GM18517 (cell line): ENCODE measurements around the gene MYLK2.

Source experiments
- ATAC-seq: cut with Tn5 transposase; IDR thresholded peaks from one replicate; pipeline ENCODE4 v1.9.1; 2021; ENCODE audit warnings: mild to moderate bottlenecking, moderate library complexity; ENCODE audit not compliant: unreplicated experiment

MYLK2 gene

DNA sequence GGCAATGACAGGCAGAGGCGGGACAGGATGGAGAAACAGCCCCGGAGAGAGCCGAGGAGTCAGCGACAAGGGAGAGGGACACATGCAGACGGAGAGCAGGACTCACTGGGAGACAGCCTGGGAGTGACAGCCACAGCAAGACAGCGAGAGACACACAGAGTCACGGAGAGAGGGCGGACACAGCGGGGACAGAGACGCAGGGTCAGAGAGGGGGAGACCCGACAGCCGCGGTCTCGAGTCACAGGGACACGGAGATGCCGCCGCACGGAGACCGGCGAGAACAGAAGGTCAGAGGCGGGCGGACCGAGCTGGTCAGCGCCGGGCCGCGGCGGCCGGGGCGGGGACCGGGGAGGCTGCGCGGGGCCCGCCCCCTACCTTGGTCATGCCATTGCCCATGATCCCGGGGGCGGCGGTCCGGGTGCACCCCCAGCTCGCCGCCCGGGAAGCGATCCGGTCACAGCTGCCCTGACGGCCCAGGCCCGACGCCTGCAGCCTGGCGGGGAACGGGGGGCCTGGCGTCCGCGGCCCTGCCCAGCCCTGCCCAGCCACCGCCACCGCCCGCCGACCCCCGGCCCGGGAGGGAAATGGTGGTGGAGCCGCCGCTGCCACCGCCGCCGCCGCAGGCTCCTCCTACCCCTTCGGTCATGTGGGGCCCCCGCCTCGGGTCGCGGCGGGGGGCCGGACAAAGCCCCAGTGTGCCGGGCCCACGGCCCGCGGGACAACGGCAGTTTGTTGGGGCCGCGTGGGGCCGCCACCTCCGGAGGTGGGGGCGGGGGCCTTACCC is 51.0 kb downstream of the MYLK2 start, which contains the start of the genes DUSP15 and TTLL9:
Gene DUSP15, minus strand, starts transcription at position 586 of the 784 bp plus-strand sequence. Its CDS starts 190 bp downstream, at position 396.
Gene TTLL9, plus strand, starts transcription at position 693 of the 784 bp plus-strand sequence. CDS start 493 bp downstream, outside the sequence.
- no peak for ATAC-seq

DNA sequence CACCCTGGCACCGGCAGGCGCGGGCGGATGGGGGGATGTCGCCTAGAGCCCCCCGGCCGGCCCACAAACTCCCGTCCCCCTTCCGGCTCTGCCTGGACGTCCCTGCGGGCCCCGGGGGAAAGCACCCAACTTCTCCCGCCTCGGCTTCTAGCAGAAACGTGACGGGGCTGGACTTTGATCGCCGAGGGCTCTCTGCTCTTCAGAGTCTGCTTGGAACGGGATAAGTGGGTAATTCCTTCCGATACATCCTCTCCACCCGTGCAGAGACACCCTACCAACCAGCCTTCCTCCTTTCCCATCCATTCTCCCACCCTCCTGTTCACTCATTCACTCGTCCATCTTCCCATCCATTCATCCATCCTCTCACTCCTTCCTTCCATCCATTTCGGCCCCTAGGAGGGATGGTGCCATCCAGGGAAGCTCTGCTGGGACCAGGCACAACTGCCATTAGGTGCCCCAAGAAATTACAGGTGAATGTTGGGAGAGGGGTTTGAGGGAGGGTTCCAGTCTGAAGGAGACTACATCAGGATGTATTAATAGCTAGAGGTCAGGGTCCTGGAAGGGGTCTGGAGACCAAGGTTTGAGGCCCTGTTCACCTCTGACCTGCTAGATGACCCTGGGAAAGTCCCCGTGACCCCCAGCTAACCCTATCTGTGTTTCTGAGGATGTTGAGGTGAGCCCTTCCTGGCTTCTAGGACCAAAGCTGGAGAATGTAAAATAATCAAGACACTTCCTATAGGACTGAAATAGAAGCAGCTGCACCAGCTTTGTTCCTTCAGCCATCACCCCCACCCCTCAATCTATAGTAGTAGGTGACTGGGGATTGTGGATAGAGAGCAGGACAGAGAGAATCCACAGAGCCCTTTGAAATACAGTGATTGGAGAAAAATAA is 51.8 kb downstream of the MYLK2 start:
- no peak for ATAC-seq

DNA sequence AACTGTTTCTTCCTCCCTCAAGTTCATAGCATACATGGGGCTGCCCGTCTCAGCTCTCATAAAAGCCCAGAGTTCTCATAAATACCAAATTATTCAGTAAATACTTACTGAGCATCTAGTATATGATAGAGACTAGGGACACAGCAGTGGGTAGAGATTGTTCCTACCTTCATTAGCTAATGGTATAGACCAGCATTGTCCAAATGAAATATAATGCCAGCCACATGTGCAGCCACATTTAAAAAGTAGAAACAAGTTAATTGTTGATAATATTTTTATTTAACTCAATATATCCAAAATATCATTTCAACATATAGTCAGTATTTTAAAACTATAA is 52.4 kb downstream of the MYLK2 start:
- ATAC-seq, result no peak

DNA sequence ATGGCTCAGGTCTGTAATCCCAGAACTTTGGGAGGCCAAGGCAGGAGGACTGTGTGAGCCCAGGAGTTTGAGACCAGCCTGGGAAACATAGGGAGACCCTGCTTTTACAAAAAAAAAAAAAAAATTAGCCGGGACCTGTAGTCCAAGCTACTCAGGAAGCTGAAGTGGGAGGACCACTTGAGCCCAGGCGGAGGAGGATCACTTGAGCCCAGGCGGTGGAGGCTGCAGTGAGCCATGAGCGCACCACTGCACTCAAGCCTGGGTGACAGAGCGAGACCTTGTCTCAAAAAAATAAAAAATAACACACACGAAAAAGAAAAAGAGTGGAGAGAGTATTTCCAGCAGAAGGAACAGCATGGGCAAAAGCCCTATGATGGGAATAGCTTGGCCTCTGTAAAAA is 53.2 kb downstream of the MYLK2 start:
- ATAC-seq, result no peak

DNA sequence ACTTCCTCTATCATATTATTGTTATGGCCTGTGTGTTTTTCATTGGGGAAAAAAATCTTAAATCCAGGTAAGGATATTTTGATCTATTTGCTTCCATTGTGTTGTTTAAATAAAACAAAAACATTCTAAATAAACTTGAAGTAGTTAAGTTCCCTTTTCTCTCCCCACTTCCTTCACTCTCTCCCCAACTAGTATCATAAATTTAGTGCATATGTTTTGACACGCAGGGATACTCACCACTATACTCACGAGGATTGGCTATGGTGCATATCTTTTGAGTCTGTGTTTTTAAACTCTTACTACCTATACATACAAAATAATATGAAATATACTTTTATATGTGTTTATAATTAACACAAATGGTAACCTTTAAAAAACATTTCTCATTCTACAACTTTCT is 56.5 kb downstream of the MYLK2 start:
- no peak for ATAC-seq

DNA sequence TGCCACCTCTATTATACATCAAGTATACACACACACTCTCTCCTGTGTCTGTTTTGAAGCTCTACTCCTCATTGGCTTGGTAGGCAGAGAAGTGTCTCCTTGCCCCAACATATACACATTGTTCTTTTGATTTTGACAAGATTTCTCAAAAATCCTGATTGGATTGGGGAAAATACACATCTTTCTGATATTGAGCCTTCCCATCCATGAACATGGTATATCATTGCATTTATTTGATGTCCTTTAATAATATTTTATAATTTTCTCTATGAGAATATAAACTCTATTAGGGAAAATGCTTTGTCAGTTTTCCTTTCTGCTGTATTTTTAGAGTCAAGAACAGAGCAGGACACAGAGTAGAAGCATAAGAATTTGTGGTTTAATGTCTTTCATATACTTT is 58.5 kb downstream of the MYLK2 start:
- ATAC-seq, result no peak

DNA sequence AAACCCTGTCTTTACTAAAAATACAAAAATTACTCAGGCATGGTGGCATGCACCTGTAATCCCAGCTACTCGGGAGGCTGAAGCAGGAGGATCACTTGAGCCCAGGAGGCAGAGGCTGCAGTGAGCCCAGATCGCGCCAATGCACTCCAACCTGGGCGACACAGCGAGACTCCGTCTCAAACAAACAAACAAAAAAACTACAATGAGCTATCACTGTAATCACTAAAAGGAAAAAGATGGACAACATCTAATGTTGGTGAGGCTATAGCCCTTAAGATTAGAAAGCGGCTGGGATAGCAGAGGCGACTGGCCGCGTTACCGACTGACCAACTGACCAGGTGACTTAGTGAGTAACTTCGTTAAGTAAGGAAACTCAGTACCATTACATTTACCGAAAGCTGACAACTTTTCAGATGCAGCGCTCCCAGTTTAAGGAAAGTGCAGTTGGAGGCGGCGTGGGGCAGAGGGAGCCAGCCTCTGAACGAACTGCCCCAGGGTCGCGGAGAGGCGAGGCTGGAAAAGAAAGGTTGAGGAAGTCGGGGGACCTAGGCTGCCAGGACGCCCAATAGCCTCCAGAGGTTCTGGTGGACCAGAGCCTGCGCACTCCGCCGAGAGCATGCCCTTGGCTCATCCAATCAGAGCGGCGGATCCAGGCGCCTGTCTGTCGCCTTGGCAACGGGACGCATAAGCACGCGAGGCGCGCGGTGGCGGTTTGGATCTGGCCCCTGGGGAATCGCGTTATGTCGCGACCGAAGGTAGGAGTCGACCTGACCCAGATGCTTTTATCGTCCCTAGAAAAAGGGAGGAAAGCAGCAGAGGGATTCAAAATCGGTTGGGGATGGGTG is 60.2 kb downstream of the MYLK2 start:
- peak; percentile 64 for ATAC-seq

DNA sequence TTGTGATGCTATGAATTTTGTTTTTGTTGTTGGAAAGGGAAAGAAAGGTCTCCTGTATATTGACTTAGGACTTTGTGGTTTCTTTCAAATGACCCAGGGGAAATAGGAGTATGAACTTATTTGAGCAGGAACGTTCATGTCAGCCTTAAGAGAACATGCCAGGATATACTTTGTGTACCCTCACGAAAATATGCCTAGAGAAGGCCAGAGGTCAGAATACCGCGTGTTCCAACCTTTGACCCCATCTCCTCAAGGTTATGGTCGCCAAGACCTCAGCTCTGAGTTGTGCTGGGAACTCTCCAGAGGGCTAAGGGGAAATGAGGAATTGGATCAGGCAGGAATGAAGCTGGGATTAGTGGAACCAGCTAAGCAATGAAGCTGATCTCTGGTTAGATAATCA is 62.8 kb downstream of the MYLK2 start:
- no peak for ATAC-seq

DNA sequence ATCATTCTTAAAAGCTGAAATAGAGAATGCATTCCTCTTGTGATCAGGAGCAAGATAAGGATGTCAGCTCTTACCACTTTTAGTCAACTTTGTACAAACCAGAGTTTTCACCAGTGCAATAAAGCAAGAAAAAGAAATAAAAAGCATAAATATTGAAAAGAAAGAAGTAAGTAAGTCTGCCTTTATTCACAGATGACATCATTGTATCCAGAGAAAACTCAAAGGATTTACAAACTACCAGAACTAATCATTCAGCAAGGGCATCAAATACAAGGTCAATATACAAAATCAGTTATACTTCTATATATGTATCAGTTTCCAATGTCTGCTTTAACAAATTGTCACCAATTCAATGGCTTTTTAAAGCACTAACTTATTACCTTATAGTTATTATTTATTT is 64.7 kb downstream of the MYLK2 start:
- no peak for ATAC-seq
